NCI-H345 treated with DMSO at 0.1 percent for 48 hours (cell line): ENCODE measurements around the gene FNDC1.

Source experiments
- DNase-seq: peaks from one replicate; lab custom pipeline; 2025; ENCODE audit not compliant: unreplicated experiment; lab: John Stamatoyannopoulos, UW

FNDC1 gene

GRCh38 chr6:159204605-159205004 lies 35.4 kb downstream of the FNDC1 start:
- no peak for DNase-seq

GRCh38 chr6:159212028-159212427 lies 42.8 kb downstream of the FNDC1 start:
- peak; percentile 65 for DNase-seq

- peak; percentile 47 for DNase-seq
Observed at GRCh38 chr6:159212525-159213280, 43.5 kb downstream of the FNDC1 start.

- DNase-seq, result no peak
Observed at GRCh38 chr6:159213405-159213804, 44.2 kb downstream of the FNDC1 start.

- no peak for DNase-seq
Observed at GRCh38 chr6:159214281-159214680, 45.1 kb downstream of the FNDC1 start.

GRCh38 chr6:159217595-159218275 lies 48.5 kb downstream of the FNDC1 start:
- DNase-seq, result peak; percentile 59

GRCh38 chr6:159220093-159220492 lies 50.9 kb downstream of the FNDC1 start:
- no peak for DNase-seq

GRCh38 chr6:159221486-159222170 lies 52.4 kb downstream of the FNDC1 start:
- peak; percentile 56 for DNase-seq

- no peak for DNase-seq
Observed at GRCh38 chr6:159224452-159224851, 55.3 kb downstream of the FNDC1 start.

GRCh38 chr6:159229651-159230051 lies 60.5 kb downstream of the FNDC1 start:
- DNase-seq, result no peak

GRCh38 chr6:159232106-159232645 lies 63.0 kb downstream of the FNDC1 start:
- DNase-seq, result no peak

GRCh38 chr6:159232751-159233150 lies 63.6 kb downstream of the FNDC1 start:
- no peak for DNase-seq

GRCh38 chr6:159233365-159234101 lies 64.3 kb downstream of the FNDC1 start:
- no peak for DNase-seq

- DNase-seq, result no peak
Observed at GRCh38 chr6:159234102-159234553, 64.9 kb downstream of the FNDC1 start.

- no peak for DNase-seq
Observed at GRCh38 chr6:159238920-159239558, 69.8 kb downstream of the FNDC1 start.

GRCh38 chr6:159249128-159249527 lies 79.9 kb downstream of the FNDC1 start:
- DNase-seq, result no peak

GRCh38 chr6:159249752-159250151 lies 80.6 kb downstream of the FNDC1 start:
- no peak for DNase-seq

GRCh38 chr6:159250633-159251032 lies 81.4 kb downstream of the FNDC1 start:
- DNase-seq, result no peak

- peak; percentile 99 for DNase-seq
Observed at GRCh38 chr6:159252955-159253508, 83.8 kb downstream of the FNDC1 start.

- DNase-seq, result no peak
Observed at GRCh38 chr6:159254186-159254585, 85.0 kb downstream of the FNDC1 start.
